SW 1271 (cell line): ENCODE data around the gene TNFRSF17.

Experiments used
- DNase-seq, 2 experiments: peaks; one replicate each; lab custom pipeline; 2025; lab: John Stamatoyannopoulos, UW

The TNFRSF17 gene

GRCh38 chr16:12002447-12003006 is 37.5 kb downstream of the TNFRSF17 start:
- DNase-seq = no peak

GRCh38 chr16:12006637-12007036 is 41.6 kb downstream of the TNFRSF17 start:
- DNase-seq = no peak

GRCh38 chr16:12009462-12009861 is 44.5 kb downstream of the TNFRSF17 start:
- DNase-seq = no peak

GRCh38 chr16:12009922-12010321 is 44.9 kb downstream of the TNFRSF17 start:
- no peak for DNase-seq

GRCh38 chr16:12010388-12011251 is 45.6 kb downstream of the TNFRSF17 start:
- DNase-seq = no peak

GRCh38 chr16:12011565-12011964 is 46.6 kb downstream of the TNFRSF17 start:
- no peak for DNase-seq

- DNase-seq = no peak
Measured at GRCh38 chr16:12016291-12016947, 51.4 kb downstream of the TNFRSF17 start.

GRCh38 chr16:12017558-12017957 is 52.5 kb downstream of the TNFRSF17 start:
- no peak for DNase-seq
